Mammary epithelial cell (primary cell): Measurements from ENCODE around the gene ERGIC2.

ENCODE experiments used
- EZH2 ChIP-seq: IDR thresholded peaks from 2 replicates; pipeline ENCODE4 v1.6.1; 2012; ENCODE audit warnings: low read length, inconsistent platforms, borderline replicate concordance
- TF ChIP-seq, protein P1 (sequence below), 2 donors: IDR thresholded peaks in 1 of 2; conservative IDR thresholded peaks in 1 of 2; 2 replicates each; pipeline ENCODE4 v1.5.1; 2011 to 2012; ENCODE audit warnings: inconsistent platforms in 2 of 2, low read length in 2 of 2, mild to moderate bottlenecking in 2 of 2, control low read depth in 1 of 2, low read depth in 1 of 2; ENCODE audit not compliant: insufficient read depth in 1 of 2; ENCODE audit errors: extremely low read depth in 1 of 2

- TF ChIP-seq, protein P1, sequence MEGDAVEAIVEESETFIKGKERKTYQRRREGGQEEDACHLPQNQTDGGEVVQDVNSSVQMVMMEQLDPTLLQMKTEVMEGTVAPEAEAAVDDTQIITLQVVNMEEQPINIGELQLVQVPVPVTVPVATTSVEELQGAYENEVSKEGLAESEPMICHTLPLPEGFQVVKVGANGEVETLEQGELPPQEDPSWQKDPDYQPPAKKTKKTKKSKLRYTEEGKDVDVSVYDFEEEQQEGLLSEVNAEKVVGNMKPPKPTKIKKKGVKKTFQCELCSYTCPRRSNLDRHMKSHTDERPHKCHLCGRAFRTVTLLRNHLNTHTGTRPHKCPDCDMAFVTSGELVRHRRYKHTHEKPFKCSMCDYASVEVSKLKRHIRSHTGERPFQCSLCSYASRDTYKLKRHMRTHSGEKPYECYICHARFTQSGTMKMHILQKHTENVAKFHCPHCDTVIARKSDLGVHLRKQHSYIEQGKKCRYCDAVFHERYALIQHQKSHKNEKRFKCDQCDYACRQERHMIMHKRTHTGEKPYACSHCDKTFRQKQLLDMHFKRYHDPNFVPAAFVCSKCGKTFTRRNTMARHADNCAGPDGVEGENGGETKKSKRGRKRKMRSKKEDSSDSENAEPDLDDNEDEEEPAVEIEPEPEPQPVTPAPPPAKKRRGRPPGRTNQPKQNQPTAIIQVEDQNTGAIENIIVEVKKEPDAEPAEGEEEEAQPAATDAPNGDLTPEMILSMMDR (conservative IDR thresholded peaks at IDR 0.05 in 1 of 2, IDR thresholded peaks at IDR 0.05 in 1 of 2; ENCODE audit: extremely low read depth in 1 of 2, insufficient read depth in 1 of 2, low read depth in 1 of 2, low read length in 2 of 2), result no peak
- TF ChIP-seq EZH2, result no peak
Observed at GRCh38 chr12:29403991-29404390, 23.0 kb upstream of the ERGIC2 start.
